Measurements from ENCODE around the gene CCDC97. TPM values are rescaled to one million over a fixed set of nuclear protein-coding genes. Genes with fewer than 3 reads are reported as not detected.
A peak's percentile ranks its signal among the peaks of the same experiment; 100 is the strongest.

Gene CCDC97
- total and polyA plus RNA-seq, 11 donors, result 10.0 to 22.2 (median 14.2) TPM

- DNase-seq (no peak), ATAC-seq (no peak)
- intact Hi-C loops (cut with DNase I), result no loop called here
- TF ChIP-seq POLR2A (IDR thresholded peaks at IDR 0.05) (no peak), CTCF (IDR thresholded peaks at IDR 0.05) (no peak)
- Histone ChIP-seq H3K27ac (no peak overlapping the region), H3K4me1 (peaks cover 0 to 49% (median 19%) of the 10 kb centered on the region in 12 donors), H3K36me3 (peaks cover 0 to 3% (median 0%) of the 10 kb centered on the region in 9 donors), H3K9me3 (no peaks in the 10 kb centered on the region), H3K27me3 (no peaks in the 10 kb centered on the region), H3K4me3 (no peak overlapping the region)
- 94 to 97% (median 95%) methylated on average over 8 of the region's 8 CpGs for WGBS, 4 donors
These were observed 61.6 kb downstream of the CCDC97 start for GRCh38 chr19:41371541-41371940.

GRCh38 chr19:41372501-41372900 lies 62.5 kb downstream of the CCDC97 start:
- TF ChIP-seq POLR2A (IDR thresholded peaks at IDR 0.05), result no peak
- TF ChIP-seq CTCF (IDR thresholded peaks at IDR 0.05), result no peak
- 78 to 86% (median 82%) methylated on average over 2 of the region's 2 CpGs for WGBS, 4 donors
- intact Hi-C loops (cut with DNase I), result no loop called here
- peaks cover 0 to 46% (median 20%) of the 10 kb centered on the region in 12 donors for H3K4me1 ChIP-seq
- H3K9me3 ChIP-seq, result no peaks in the 10 kb centered on the region
- DNase-seq (no peak), ATAC-seq (no peak)
- no peaks in the 10 kb centered on the region for H3K27me3 ChIP-seq
- H3K4me3 ChIP-seq, result no peak overlapping the region
- peaks cover 0 to 3% (median 0%) of the 10 kb centered on the region in 9 donors for H3K36me3 ChIP-seq
- no peak overlapping the region for H3K27ac ChIP-seq

GRCh38 chr19:41373993-41374392 lies 64.0 kb downstream of the CCDC97 start:
- TF ChIP-seq POLR2A (IDR thresholded peaks at IDR 0.05) (no peak), CTCF (IDR thresholded peaks at IDR 0.05) (no peak)
- H3K27me3 ChIP-seq, result no peaks in the 10 kb centered on the region
- 13 to 16% (median 15%) methylated on average over 12 of the region's 12 CpGs for WGBS, 4 donors
- intact Hi-C loops (cut with DNase I), result no loop called here
- H3K4me1 ChIP-seq, result peaks cover 0 to 40% (median 20%) of the 10 kb centered on the region in 12 donors
- peaks cover 0 to 3% (median 0%) of the 10 kb centered on the region in 9 donors for H3K36me3 ChIP-seq
- H3K27ac ChIP-seq, result peak overlapping the region in 3 of 12 donors; percentile 11 to 57 (median 13)
- no peak overlapping the region for H3K4me3 ChIP-seq
- ATAC-seq, result peak; percentile 65 to 87 (median 86)
- peak; percentile 88 to 93 (median 92) for DNase-seq
- H3K9me3 ChIP-seq, result no peaks in the 10 kb centered on the region

Other genes with a start within 250 kb of the CCDC97 start
- gene CYP2A13, start 221.7 kb upstream of the CCDC97 start, total RNA-seq, result not detected
- gene CYP2A13, start 221.7 kb upstream of the CCDC97 start, polyA plus RNA-seq, result not detected
- gene CYP2F1, start 195.7 kb upstream of the CCDC97 start, total RNA-seq, result not detected
- not detected for gene CYP2F1, start 195.7 kb upstream of the CCDC97 start, polyA plus RNA-seq
- 1 to 10 TPM in 2 of 9 donors, under 1 TPM in 7; 0.18 to 3.8 (median 0.37) TPM for gene CYP2S1, start 117.0 kb upstream of the CCDC97 start, total RNA-seq
- gene CYP2S1, start 117.0 kb upstream of the CCDC97 start, polyA plus RNA-seq, result under 1 TPM; 0.11 to 0.35 TPM
- gene AXL, start 90.9 kb upstream of the CCDC97 start, total RNA-seq, result 10 to 100 TPM in 7 of 9 donors, 1 to 10 TPM in 2; 9.3 to 62.5 (median 13.2) TPM
- gene AXL, start 90.9 kb upstream of the CCDC97 start, polyA plus RNA-seq, result 10 to 100 TPM in 1 of 2 donors, 1 to 10 TPM in 1; 5.0 to 21.1 TPM
- 100 to 1,000 TPM in 7 of 9 donors, 10 to 100 TPM in 2; 88.7 to 138 (median 115) TPM for gene HNRNPUL1, start 45.8 kb upstream of the CCDC97 start, total RNA-seq
- 10 to 100 TPM; 64.2 to 91.0 TPM for gene HNRNPUL1, start 45.8 kb upstream of the CCDC97 start, polyA plus RNA-seq
- 10 to 100 TPM in 8 of 9 donors, 1 to 10 TPM in 1; 9.4 to 68.8 (median 13.9) TPM for gene TGFB1, start 43.8 kb downstream of the CCDC97 start, total RNA-seq
- 10 to 100 TPM; 13.4 to 24.0 TPM for gene TGFB1, start 43.8 kb downstream of the CCDC97 start, polyA plus RNA-seq
- gene B9D2, start 54.0 kb downstream of the CCDC97 start, total RNA-seq, result 1 to 10 TPM; 2.0 to 5.1 (median 3.3) TPM
- gene B9D2, start 54.0 kb downstream of the CCDC97 start, polyA plus RNA-seq, result 10 to 100 TPM in 1 of 2 donors, 1 to 10 TPM in 1; 1.9 to 14.6 TPM
- 1 to 10 TPM; 1.0 to 5.4 (median 2.5) TPM for gene TMEM91, start 66.4 kb downstream of the CCDC97 start, total RNA-seq
- 1 to 10 TPM; 2.5 to 6.7 TPM for gene TMEM91, start 66.4 kb downstream of the CCDC97 start, polyA plus RNA-seq
- gene EXOSC5, start 87.2 kb downstream of the CCDC97 start, total RNA-seq, result 10 to 100 TPM in 8 of 9 donors, 1 to 10 TPM in 1; 9.6 to 18.6 (median 13.7) TPM
- 10 to 100 TPM; 21.2 to 40.4 TPM for gene EXOSC5, start 87.2 kb downstream of the CCDC97 start, polyA plus RNA-seq
- gene BCKDHA, start 87.6 kb downstream of the CCDC97 start, total RNA-seq, result 100 to 1,000 TPM in 2 of 9 donors, 10 to 100 TPM in 7; 32.0 to 149 (median 39.2) TPM
- 10 to 100 TPM; 39.1 to 74.4 TPM for gene BCKDHA, start 87.6 kb downstream of the CCDC97 start, polyA plus RNA-seq
- gene B3GNT8, start 117.2 kb downstream of the CCDC97 start, total RNA-seq, result 10 to 100 TPM in 3 of 9 donors, 1 to 10 TPM in 6; 6.4 to 11.5 (median 9.4) TPM
- gene B3GNT8, start 117.2 kb downstream of the CCDC97 start, polyA plus RNA-seq, result 10 to 100 TPM in 1 of 2 donors, 1 to 10 TPM in 1; 5.0 to 12.6 TPM
- 100 to 1,000 TPM in 6 of 9 donors, 10 to 100 TPM in 3; 67.9 to 138 (median 102) TPM for gene DMAC2, start 129.7 kb downstream of the CCDC97 start, total RNA-seq
- 100 to 1,000 TPM; 121 to 130 TPM for gene DMAC2, start 129.7 kb downstream of the CCDC97 start, polyA plus RNA-seq
- under 1 TPM in 1 of 9 donors, not detected in 8; 0.30 TPM for gene ERICH4, start 133.0 kb downstream of the CCDC97 start, total RNA-seq
- gene ERICH4, start 133.0 kb downstream of the CCDC97 start, polyA plus RNA-seq, result under 1 TPM in 1 of 2 donors, not detected in 1; 0.10 TPM

Measured in heart left ventricle (tissue), 16 donors.